Loucy (cell line): ENCODE results near the gene DGCR6.
"Not testable (repeated sequence)": the region's sequence is repeated elsewhere in the genome, so short reads cannot be mapped to it uniquely, and the experiment has no call there.

ENCODE experiments used
- EZH2phosphoT487 ChIP-seq: fragments of 200-600 bp; IDR thresholded peaks from 2 replicates; pipeline ENCODE4 v1.6.1; 2018; ENCODE audit warnings: antibody characterized with exemption, mild to moderate bottlenecking, moderate library complexity, borderline replicate concordance
- TF ChIP-seq, protein P1 (sequence below): fragments of 200-600 bp; sonication (generic); conservative IDR thresholded peaks from 2 replicates; pipeline ENCODE4 v1.5.1; 2014; ENCODE audit warnings: mild to moderate bottlenecking, antibody characterized with exemption, low read length

DNA sequence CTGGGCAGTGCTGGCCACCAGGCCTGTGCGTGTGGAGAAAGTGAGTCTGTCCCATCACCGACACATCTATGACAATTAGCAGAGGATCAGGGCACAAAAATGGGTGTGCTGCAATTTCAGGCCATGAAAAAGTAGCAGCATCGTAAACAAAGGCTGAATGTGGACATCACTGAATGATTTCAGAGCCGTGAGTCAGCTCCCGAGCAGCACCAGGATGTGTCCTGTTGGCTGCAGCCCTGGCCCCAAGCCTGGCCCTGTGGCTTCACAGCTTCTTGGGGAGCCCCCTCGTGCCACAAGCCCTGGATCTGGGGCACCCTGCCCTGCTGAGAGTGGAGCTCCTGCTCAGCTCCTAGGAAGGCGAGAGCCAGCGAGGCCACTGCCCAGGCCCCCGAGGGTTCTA, 9.4 kb downstream of the DGCR6 start:
- TF ChIP-seq, protein P1, sequence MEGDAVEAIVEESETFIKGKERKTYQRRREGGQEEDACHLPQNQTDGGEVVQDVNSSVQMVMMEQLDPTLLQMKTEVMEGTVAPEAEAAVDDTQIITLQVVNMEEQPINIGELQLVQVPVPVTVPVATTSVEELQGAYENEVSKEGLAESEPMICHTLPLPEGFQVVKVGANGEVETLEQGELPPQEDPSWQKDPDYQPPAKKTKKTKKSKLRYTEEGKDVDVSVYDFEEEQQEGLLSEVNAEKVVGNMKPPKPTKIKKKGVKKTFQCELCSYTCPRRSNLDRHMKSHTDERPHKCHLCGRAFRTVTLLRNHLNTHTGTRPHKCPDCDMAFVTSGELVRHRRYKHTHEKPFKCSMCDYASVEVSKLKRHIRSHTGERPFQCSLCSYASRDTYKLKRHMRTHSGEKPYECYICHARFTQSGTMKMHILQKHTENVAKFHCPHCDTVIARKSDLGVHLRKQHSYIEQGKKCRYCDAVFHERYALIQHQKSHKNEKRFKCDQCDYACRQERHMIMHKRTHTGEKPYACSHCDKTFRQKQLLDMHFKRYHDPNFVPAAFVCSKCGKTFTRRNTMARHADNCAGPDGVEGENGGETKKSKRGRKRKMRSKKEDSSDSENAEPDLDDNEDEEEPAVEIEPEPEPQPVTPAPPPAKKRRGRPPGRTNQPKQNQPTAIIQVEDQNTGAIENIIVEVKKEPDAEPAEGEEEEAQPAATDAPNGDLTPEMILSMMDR: not testable (repeated sequence)
- TF ChIP-seq EZH2phosphoT487: not testable (repeated sequence)
